ENCODE measurements around the gene LSS. TPM values are rescaled to one million over a fixed set of nuclear protein-coding genes. Genes with fewer than 3 reads are reported as not detected.

LSS gene
- total and polyA plus RNA-seq, 2 donors (not counting 3 experiments of a cell fraction or from before 2014, with no cell fraction given), result 120 to 141 TPM

DNA sequence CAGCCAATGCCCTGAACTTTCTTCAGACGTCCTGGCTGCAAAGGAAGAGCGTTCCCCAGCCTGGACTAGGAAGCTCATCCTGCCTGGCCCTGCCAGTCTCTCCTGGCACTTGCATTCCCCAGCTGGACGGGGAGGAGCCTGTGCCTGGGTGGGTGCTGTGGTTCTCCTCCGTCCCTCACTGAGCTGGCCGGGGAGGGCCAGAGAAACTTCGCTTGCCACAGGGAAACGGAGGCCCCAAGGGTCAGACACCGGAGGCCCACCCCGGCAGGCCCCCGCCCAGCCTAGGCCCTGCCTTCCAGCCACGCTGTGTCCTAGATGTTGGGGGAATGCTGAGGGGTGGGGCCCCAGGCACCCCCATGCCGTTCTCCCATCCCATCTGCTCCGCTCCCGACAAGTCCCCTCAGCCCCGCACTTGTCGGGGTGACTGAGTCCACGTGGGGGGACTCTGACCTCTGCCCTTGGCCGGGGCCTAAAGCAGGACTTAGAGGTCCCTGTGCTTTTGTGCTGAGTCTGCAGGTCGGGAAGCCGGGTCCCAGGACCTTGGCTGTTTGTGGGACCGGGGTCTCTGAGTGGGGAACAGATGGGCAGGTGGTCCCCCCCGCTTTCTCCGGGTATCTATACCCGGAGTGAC is 78.0 kb downstream of the LSS start:
- FAIRE-seq, result no peak
- Histone ChIP-seq H4K20me1 (replicated peaks; ENCODE audit: control insufficient read depth, extremely low read depth, insufficient read depth, low read length) (no peaks in the 10 kb centered on the region), H2AFZ (ENCODE audit: low read depth, low read length) (no peak overlapping the region), H3K79me2 (ENCODE audit: control insufficient read depth, insufficient read depth, low read length) (no peaks in the 10 kb centered on the region), H3K4me2 (ENCODE audit: insufficient read depth, low read length) (no peak overlapping the region), H3K27ac (ENCODE audit: insufficient read depth, low read depth, low read length) (no peak overlapping the region), H3K27me3 (ENCODE audit: control insufficient read depth in 2 of 2, insufficient read depth in 2 of 2, low read length in 2 of 2) (no peaks in the 10 kb centered on the region), H3K9me3 (replicated peaks; ENCODE audit: control insufficient read depth, insufficient read depth, low read length) (no peaks in the 10 kb centered on the region), H3K4me1 (ENCODE audit: control insufficient read depth, extremely low read depth, insufficient read depth, low read length) (no peaks in the 10 kb centered on the region), H3K36me3 (ENCODE audit: control insufficient read depth in 2 of 2, extremely low read depth in 1 of 2, insufficient read depth in 2 of 2, low read length in 2 of 2) (no peaks in the 10 kb centered on the region), H3K9ac (replicated peaks; ENCODE audit: extremely low read depth, insufficient read depth, low read length) (no peak overlapping the region), H3K9me1 (replicated peaks; ENCODE audit: control insufficient read depth, extremely low read depth, insufficient read depth, low read length) (no peaks in the 10 kb centered on the region), H3K4me3 (replicated peaks in 1 of 3; ENCODE audit: insufficient read depth in 1 of 3, low read depth in 1 of 3, low read length in 3 of 3) (no peak overlapping the region)
- POLR2A ChIA-PET, result no interaction called here
- no peak for TF ChIP-seq POLR2A (IDR thresholded peaks at IDR 0.05; ENCODE audit: low read depth, low read length)
- no peak for TF ChIP-seq MAX (IDR thresholded peaks at IDR 0.05; ENCODE audit: insufficient read depth, insufficient read length)
- TF ChIP-seq, protein P1, sequence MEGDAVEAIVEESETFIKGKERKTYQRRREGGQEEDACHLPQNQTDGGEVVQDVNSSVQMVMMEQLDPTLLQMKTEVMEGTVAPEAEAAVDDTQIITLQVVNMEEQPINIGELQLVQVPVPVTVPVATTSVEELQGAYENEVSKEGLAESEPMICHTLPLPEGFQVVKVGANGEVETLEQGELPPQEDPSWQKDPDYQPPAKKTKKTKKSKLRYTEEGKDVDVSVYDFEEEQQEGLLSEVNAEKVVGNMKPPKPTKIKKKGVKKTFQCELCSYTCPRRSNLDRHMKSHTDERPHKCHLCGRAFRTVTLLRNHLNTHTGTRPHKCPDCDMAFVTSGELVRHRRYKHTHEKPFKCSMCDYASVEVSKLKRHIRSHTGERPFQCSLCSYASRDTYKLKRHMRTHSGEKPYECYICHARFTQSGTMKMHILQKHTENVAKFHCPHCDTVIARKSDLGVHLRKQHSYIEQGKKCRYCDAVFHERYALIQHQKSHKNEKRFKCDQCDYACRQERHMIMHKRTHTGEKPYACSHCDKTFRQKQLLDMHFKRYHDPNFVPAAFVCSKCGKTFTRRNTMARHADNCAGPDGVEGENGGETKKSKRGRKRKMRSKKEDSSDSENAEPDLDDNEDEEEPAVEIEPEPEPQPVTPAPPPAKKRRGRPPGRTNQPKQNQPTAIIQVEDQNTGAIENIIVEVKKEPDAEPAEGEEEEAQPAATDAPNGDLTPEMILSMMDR (IDR thresholded peaks at IDR 0.05; ENCODE audit: extremely low read depth in 1 of 2, insufficient read depth in 1 of 2, low read depth in 1 of 2, low read length in 2 of 2), result no peak
- TF ChIP-seq GATA2 (IDR thresholded peaks at IDR 0.05; ENCODE audit: insufficient read depth, insufficient read length, low read depth, low read length), result no peak
- TF ChIP-seq POLR2AphosphoS5 (IDR thresholded peaks at IDR 0.05; ENCODE audit: insufficient read depth, low read depth, low read length), result no peak
- no peak for DNase-seq (ENCODE audit: low read depth, low spot score)
- intact Hi-C loops (cut with micrococcal nuclease) (loop anchor here (5.0 kb wide), 1 partner anchor 37 kb away; no protein-coding TSS in a partner anchor), dilution Hi-C loops (cut with MboI; ENCODE audit: extremely low pct_ligation_motif_present, low sequenced_read_pairs) (no loop called here)
- CTCF ChIA-PET, result interaction anchor here (1.6 kb wide), 1 partner anchor 8 kb away, joined by 6 read pairs; no protein-coding TSS in a partner anchor
- BruUV-seq (replicated peaks), result no TSS peak

Measured in endothelial cell of umbilical vein (primary cell).